OCI-LY1 (cell line): ENCODE results near the gene LRFN2.

Experiments used
- H2AFZ ChIP-seq: fragments of 200-600 bp; sonication (generic), shearing (Covaris generic); 2 replicates; pipeline ENCODE4 v1.6.0; 2014; ENCODE audit warnings: antibody characterized with exemption, mild to moderate bottlenecking, low read length
- H3F3A ChIP-seq: fragments of 200-600 bp; sonication (generic), shearing (Covaris generic); 2 replicates; pipeline ENCODE4 v1.6.0; 2014; ENCODE audit warnings: mild to moderate bottlenecking, antibody characterized with exemption, low read length, moderate library complexity; ENCODE audit not compliant: insufficient read depth
- H3K27ac ChIP-seq: fragments of 200-600 bp; sonication (generic); 2 replicates; pipeline ENCODE4 v1.5.1; 2014; ENCODE audit warnings: low read length, mixed run types, mild to moderate bottlenecking, low read depth; ENCODE audit not compliant: poor library complexity, severe bottlenecking
- H3K27me3 ChIP-seq: fragments of 200-600 bp; sonication (generic); 2 replicates; pipeline ENCODE4 v1.6.0; 2014; ENCODE audit warnings: antibody characterized with exemption, mild to moderate bottlenecking, low read length, moderate library complexity; ENCODE audit not compliant: insufficient read depth
- H3K36me3 ChIP-seq: fragments of 200-600 bp; sonication (generic); 2 replicates; pipeline ENCODE4 v1.6.1; 2014; ENCODE audit warnings: mild to moderate bottlenecking, antibody characterized with exemption, low read length, moderate library complexity, mixed read lengths; ENCODE audit not compliant: insufficient read depth
- H3K4me1 ChIP-seq: fragments of 200-600 bp; sonication (generic); 2 replicates; pipeline ENCODE4 v1.5.1; 2014; ENCODE audit warnings: mild to moderate bottlenecking, low read length, moderate library complexity; ENCODE audit not compliant: insufficient read depth, severe bottlenecking
- H3K4me2 ChIP-seq: fragments of 200-600 bp; sonication (generic), shearing (Covaris generic); 2 replicates; pipeline ENCODE4 v1.6.1; 2014; ENCODE audit warnings: low read length
- H3K4me3 ChIP-seq: fragments of 200-600 bp; sonication (generic); 2 replicates; pipeline ENCODE4 v1.5.1; 2014; ENCODE audit warnings: low read length, low read depth, mild to moderate bottlenecking, mixed read lengths; ENCODE audit not compliant: poor library complexity, severe bottlenecking
- H3K79me2 ChIP-seq: fragments of 200-600 bp; shearing (Covaris generic); 2 replicates; pipeline ENCODE4 v1.6.1; 2016; ENCODE audit warnings: mixed run types, low read length, mixed read lengths; ENCODE audit not compliant: insufficient read depth
- H3K9ac ChIP-seq: fragments of 200-600 bp; sonication (generic), shearing (Covaris generic); 2 replicates; pipeline ENCODE4 v1.6.1; 2014; ENCODE audit warnings: mild to moderate bottlenecking, low read length, mixed read lengths
- H3K9me2 ChIP-seq: fragments of 200-600 bp; sonication (generic), shearing (Covaris generic); 2 replicates; pipeline ENCODE4 v1.6.1; 2014; ENCODE audit warnings: low read depth, mild to moderate bottlenecking, low read length, mixed read lengths
- H3K9me3 ChIP-seq: fragments of 200-600 bp; shearing (Covaris generic); 2 replicates; pipeline ENCODE4 v1.6.1; 2014; ENCODE audit warnings: low read length, mixed read lengths
- H4K20me1 ChIP-seq: fragments of 200-600 bp; sonication (generic), shearing (Covaris generic); 2 replicates; pipeline ENCODE4 v1.6.0; 2016; ENCODE audit warnings: mild to moderate bottlenecking, low read length; ENCODE audit not compliant: insufficient read depth
- EZH2 ChIP-seq: fragments of 200-600 bp; sonication (generic), shearing (Covaris generic); IDR thresholded peaks from 2 replicates; pipeline ENCODE4 v1.8.0; 2017; ENCODE audit warnings: borderline replicate concordance, mixed run types, mild to moderate bottlenecking, antibody characterized with exemption, low read length, moderate library complexity, mixed read lengths
- TF ChIP-seq, protein P1 (sequence below): fragments of 200-600 bp; sonication (generic), shearing (Covaris generic); IDR thresholded peaks from 2 replicates; pipeline ENCODE4 v1.5.1; 2017; ENCODE audit warnings: mild to moderate bottlenecking, antibody characterized with exemption, low read length, moderate library complexity, mixed read lengths

Gene LRFN2

DNA sequence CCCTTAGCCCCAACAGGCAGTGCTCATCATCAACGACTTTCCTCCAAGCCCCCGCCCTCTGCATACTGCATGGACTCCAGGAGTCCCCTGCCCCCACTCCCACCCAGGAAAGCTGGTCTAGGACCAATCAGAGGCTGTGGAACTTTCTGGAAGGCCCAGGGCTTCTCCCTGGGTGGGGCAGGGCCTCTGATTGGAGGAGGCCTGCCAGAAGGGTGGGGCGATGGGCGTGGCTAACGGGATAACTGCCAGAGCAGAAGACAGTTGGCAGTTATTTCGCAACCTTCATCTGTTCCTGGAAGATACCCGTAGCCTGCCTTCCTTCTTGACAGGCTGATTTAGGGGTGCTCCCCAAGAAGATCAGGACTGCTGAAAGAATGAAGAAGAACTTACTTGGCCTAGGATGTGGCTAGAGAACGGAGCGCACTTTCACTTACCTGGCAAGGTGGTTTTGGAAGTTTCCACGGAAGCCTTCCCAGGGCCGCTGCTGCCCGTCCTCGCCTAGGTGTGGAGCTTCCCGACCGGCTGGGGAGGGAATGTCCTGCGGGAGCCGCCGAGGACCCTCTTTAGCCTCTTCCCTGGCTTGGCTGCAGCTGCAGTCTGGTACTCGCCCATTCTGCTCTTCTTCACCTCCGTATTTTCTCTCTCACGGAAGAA is 209.0 kb downstream of the LRFN2 start:
- Histone ChIP-seq H3K79me2 (no peaks in the 10 kb centered on the region), H3K36me3 (no peaks in the 10 kb centered on the region), H2AFZ (no peak overlapping the region), H3K9ac (no peak overlapping the region), H3K9me2 (no peaks in the 10 kb centered on the region), H3K27ac (no peak overlapping the region), H3K27me3 (no peaks in the 10 kb centered on the region), H3K4me2 (no peak overlapping the region), H3K4me1 (no peaks in the 10 kb centered on the region), H3F3A (no peaks in the 10 kb centered on the region), H3K9me3 (no peaks in the 10 kb centered on the region), H4K20me1 (no peaks in the 10 kb centered on the region), H3K4me3 (no peak overlapping the region)
- TF ChIP-seq EZH2, result no peak
- TF ChIP-seq, protein P1, sequence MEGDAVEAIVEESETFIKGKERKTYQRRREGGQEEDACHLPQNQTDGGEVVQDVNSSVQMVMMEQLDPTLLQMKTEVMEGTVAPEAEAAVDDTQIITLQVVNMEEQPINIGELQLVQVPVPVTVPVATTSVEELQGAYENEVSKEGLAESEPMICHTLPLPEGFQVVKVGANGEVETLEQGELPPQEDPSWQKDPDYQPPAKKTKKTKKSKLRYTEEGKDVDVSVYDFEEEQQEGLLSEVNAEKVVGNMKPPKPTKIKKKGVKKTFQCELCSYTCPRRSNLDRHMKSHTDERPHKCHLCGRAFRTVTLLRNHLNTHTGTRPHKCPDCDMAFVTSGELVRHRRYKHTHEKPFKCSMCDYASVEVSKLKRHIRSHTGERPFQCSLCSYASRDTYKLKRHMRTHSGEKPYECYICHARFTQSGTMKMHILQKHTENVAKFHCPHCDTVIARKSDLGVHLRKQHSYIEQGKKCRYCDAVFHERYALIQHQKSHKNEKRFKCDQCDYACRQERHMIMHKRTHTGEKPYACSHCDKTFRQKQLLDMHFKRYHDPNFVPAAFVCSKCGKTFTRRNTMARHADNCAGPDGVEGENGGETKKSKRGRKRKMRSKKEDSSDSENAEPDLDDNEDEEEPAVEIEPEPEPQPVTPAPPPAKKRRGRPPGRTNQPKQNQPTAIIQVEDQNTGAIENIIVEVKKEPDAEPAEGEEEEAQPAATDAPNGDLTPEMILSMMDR, result no peak

DNA sequence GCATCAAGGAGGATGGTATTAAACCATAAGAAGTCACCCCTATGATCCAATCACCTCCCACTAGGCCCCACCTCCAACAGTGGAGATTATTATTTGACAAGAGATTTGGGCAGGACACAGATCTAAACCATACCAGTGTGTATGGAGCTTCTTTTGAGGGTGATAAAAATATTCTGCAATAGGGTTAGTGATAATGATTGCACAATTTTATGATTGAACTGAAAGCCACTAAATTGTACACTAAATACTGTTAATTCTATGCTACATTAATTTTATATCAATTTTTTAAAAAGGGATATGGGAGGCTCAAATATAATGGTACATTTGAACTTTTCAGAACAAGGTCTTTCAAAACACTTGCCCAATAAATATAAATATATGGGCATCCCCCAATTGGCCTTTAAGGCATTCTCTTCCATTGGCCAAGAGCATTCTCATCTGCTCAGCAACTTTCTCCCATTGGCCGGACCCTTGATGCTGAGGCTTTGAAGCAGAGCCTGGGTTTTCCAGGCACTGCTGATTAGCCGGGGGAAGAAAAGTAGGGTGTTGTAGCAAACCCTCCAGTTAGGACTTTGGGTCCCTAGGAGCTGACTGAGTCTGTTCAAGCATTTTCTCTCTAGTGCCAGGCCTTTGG is 209.9 kb downstream of the LRFN2 start:
- Histone ChIP-seq H3K27ac (no peak overlapping the region), H3K9me3 (no peaks in the 10 kb centered on the region), H2AFZ (no peak overlapping the region), H3K4me3 (no peak overlapping the region), H3K36me3 (no peaks in the 10 kb centered on the region), H3K4me2 (no peak overlapping the region), H3F3A (no peaks in the 10 kb centered on the region), H3K9ac (no peak overlapping the region), H3K27me3 (no peaks in the 10 kb centered on the region), H3K4me1 (no peaks in the 10 kb centered on the region), H4K20me1 (no peaks in the 10 kb centered on the region), H3K79me2 (no peaks in the 10 kb centered on the region), H3K9me2 (no peaks in the 10 kb centered on the region)
- no peak for TF ChIP-seq EZH2

DNA sequence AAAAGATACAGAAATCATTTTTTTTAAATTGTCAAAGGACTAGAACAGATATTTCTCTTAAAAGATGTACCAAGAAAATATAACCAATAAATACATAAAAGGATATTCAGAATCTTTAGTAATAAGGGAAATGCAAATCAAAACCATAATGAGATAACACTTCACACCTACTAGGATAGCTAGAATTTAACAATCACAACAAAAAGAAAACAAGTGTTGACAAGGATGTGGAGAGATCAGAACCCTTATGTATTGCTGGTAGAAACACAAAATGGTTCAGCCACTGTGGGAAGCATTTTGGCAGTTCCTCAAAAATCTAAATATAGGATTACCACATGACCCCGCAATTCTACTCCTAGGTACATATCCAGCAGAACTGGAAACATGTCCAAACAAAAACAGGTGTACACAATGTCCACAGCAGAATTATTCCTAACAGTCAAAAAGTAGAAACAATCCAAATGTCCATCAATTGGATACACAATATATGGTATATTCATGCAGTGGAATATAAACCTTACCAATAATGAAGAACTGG is 211.0 kb downstream of the LRFN2 start:
- Histone ChIP-seq H3K9me2 (no peaks in the 10 kb centered on the region), H2AFZ (no peak overlapping the region)

More for the DNA sequence above, 211.0 kb downstream of the LRFN2 start:
- Histone ChIP-seq H3F3A (no peaks in the 10 kb centered on the region), H3K4me2 (no peak overlapping the region), H3K79me2 (no peaks in the 10 kb centered on the region), H3K4me3 (no peak overlapping the region), H3K27ac (no peak overlapping the region), H3K27me3 (no peaks in the 10 kb centered on the region), H3K9me3 (no peaks in the 10 kb centered on the region), H4K20me1 (no peaks in the 10 kb centered on the region), H3K4me1 (no peaks in the 10 kb centered on the region), H3K9ac (no peak overlapping the region), H3K36me3 (no peaks in the 10 kb centered on the region)
- TF ChIP-seq, protein P1, result no peak
- TF ChIP-seq EZH2, result no peak
